Activated T-cell treated with anti-CD3 and anti-CD28 coated beads for 48 hours (primary cell): ENCODE data around the gene FAM131C.
"Not testable (repeated sequence)": the region's sequence is repeated elsewhere in the genome, so short reads cannot be mapped to it uniquely, and the experiment has no call there.

Source experiments
- DNase-seq: peaks from one replicate; pipeline ENCODE4 v3.0.0-alpha.2; 2020; ENCODE audit warnings: low read depth

FAM131C gene

GRCh38 chr1:16033103-16033632 lies 40.3 kb downstream of the FAM131C start:
- DNase-seq: not testable (repeated sequence)

GRCh38 chr1:16032388-16033102 lies 40.9 kb downstream of the FAM131C start:
- peak; percentile 67 for DNase-seq

- no peak for DNase-seq
Observed at GRCh38 chr1:16031551-16031950, 41.9 kb downstream of the FAM131C start.

- DNase-seq: no peak
Observed at GRCh38 chr1:16029288-16029687, 44.2 kb downstream of the FAM131C start.

GRCh38 chr1:16029003-16029268 lies 44.5 kb downstream of the FAM131C start:
- not testable (repeated sequence) for DNase-seq

GRCh38 chr1:16028237-16029002 lies 45.0 kb downstream of the FAM131C start:
- no peak for DNase-seq

- peak; percentile 21 for DNase-seq
Observed at GRCh38 chr1:16026723-16027484, 46.5 kb downstream of the FAM131C start.

- DNase-seq: not testable (repeated sequence)
Observed at GRCh38 chr1:16026302-16026701, 47.1 kb downstream of the FAM131C start.

- DNase-seq: no peak
Observed at GRCh38 chr1:16023050-16023653, 50.3 kb downstream of the FAM131C start.

GRCh38 chr1:16022393-16022792 lies 51.1 kb downstream of the FAM131C start:
- DNase-seq: no peak

- DNase-seq: no peak
Observed at GRCh38 chr1:16021681-16022080, 51.8 kb downstream of the FAM131C start, which contains the start of gene CLCNKA. TSS of gene CLCNKA (plus strand) at chr1:16022036. CDS start at chr1:16022620, 584 bp downstream.

GRCh38 chr1:16020878-16021277 lies 52.6 kb downstream of the FAM131C start:
- not testable (repeated sequence) for DNase-seq

- no peak for DNase-seq
Observed at GRCh38 chr1:16020325-16020724, 53.1 kb downstream of the FAM131C start.

GRCh38 chr1:16019644-16020277 lies 53.7 kb downstream of the FAM131C start:
- DNase-seq: no peak

- no peak for DNase-seq
Observed at GRCh38 chr1:16018749-16019643, 54.5 kb downstream of the FAM131C start.

- DNase-seq: no peak
Observed at GRCh38 chr1:16018308-16018707, 55.1 kb downstream of the FAM131C start.

GRCh38 chr1:16017461-16018303 lies 55.8 kb downstream of the FAM131C start, which contains the start of gene HSPB7:
TSS of gene HSPB7 (minus strand) at chr1:16018043. CDS start at chr1:16017963, 80 bp downstream.
- DNase-seq: no peak

GRCh38 chr1:16017076-16017460 lies 56.4 kb downstream of the FAM131C start:
- DNase-seq: no peak
